Left lung (tissue), 10 donors: ENCODE results near the gene ABHD17B. TPM values are rescaled to one million over a fixed set of nuclear protein-coding genes. Genes with fewer than 3 reads are reported as not detected.
A peak's percentile ranks its signal among the peaks of the same experiment; 100 is the strongest.

Experiments used
- ATAC-seq: fragments of 200-7000 bp; cut with Tn5 transposase; one replicate; pipeline ENCODE4 v1.9.1; 2020; ENCODE audit warnings: moderate library complexity
- DNase-seq, 4 donors: peaks; one replicate each; pipeline ENCODE4 v3.0.0-alpha.2; 2013 to 2020
- H3K27ac ChIP-seq, 2 donors: fragments of 200-600 bp; sonication (generic) in 1 of 2; one replicate each; pipeline versions ENCODE4 v1.5.0 to v1.8.0; 2020 to 2021
- H3K27me3 ChIP-seq, 2 donors: fragments of 200-600 bp; sonication (generic) in 1 of 2; one replicate each; pipeline versions ENCODE4 v1.5.0 to v1.8.0; 2020 to 2021
- H3K36me3 ChIP-seq, 2 donors: fragments of 200-600 bp; sonication (generic) in 1 of 2; one replicate each; pipeline versions ENCODE4 v1.5.0 to v1.8.0; 2020 to 2021
- H3K4me1 ChIP-seq, 2 donors: fragments of 200-600 bp; one replicate each; pipeline ENCODE4 v1.8.0; 2021
- H3K4me3 ChIP-seq, 2 donors: fragments of 200-600 bp; sonication (generic) in 1 of 2; one replicate each; pipeline versions ENCODE4 v1.5.0 to v1.8.0; 2020 to 2021; ENCODE audit warnings: mild to moderate bottlenecking in 1 of 2
- H3K9me3 ChIP-seq, 2 donors: fragments of 200-600 bp; sonication (generic) in 1 of 2; one replicate each; pipeline versions ENCODE4 v1.5.0 to v1.8.0; 2020 to 2021
- CTCF ChIP-seq, 2 donors: fragments of 200-600 bp; sonication (generic) in 1 of 2; IDR thresholded peaks; one replicate each; pipeline versions ENCODE4 v1.5.0 to v1.8.0; 2021; ENCODE audit warnings: antibody characterized with exemption in 2 of 2
- intact Hi-C, 2 donors: fragments of 100-400 bp; cut with DNase I; formaldehyde crosslinking; loops; one replicate each; pipeline versions ENCODE4 v1.11.2 to v1.14.2; 2022
- polyA plus RNA-seq, 6 donors: library from polyadenylated mRNA; unstranded; fragments of 120-200 nt; gene quantifications; one replicate each; pipeline ENCODE4 v1.2.1, GENCODE V29; 2013; ENCODE audit not compliant: insufficient read length in 6 of 6
- total RNA-seq, 2 donors: library from RNA; stranded (reverse); fragmentation: NEBNext Ultra II Directional; extraction: Animal tissue kit (Norgen Biotek cat#: 25700); gene quantifications; one replicate each; pipeline ENCODE4 v1.2.1, GENCODE V29; 2021
- donor health status: DM: no; HTN: yes; CAD: no.
- donor health status: DM: no; HTN: no; CAD: no.

Gene ABHD17B
- total and polyA plus RNA-seq, 8 donors: 13.6 to 27.5 (median 25.8) TPM

- intact Hi-C loops: no loop called here
- no peak for ATAC-seq
- no peak for TF ChIP-seq CTCF (IDR thresholded peaks at IDR 0.05)
- DNase-seq: no peak
- Histone ChIP-seq H3K9me3 (peaks cover 8 to 32% of the 10 kb centered on the region in 2 donors), H3K36me3 (peaks cover 0 to 16% of the 10 kb centered on the region in 2 donors), H3K27me3 (no peaks in the 10 kb centered on the region), H3K4me1 (no peaks in the 10 kb centered on the region), H3K27ac (no peak overlapping the region), H3K4me3 (no peak overlapping the region)
These were observed 35.6 kb downstream of the ABHD17B start for GRCh38 chr9:71875345-71875744.

GRCh38 chr9:71863631-71864030 is 47.4 kb downstream of the ABHD17B start:
- ATAC-seq: peak; percentile 47
- H3K4me3 ChIP-seq: no peak overlapping the region
- H3K27ac ChIP-seq: no peak overlapping the region
- peaks cover 0 to 8% of the 10 kb centered on the region in 2 donors for H3K36me3 ChIP-seq
- H3K9me3 ChIP-seq: peaks cover 0 to 21% of the 10 kb centered on the region in 2 donors
- no peaks in the 10 kb centered on the region for H3K4me1 ChIP-seq
- no peak for DNase-seq
- no peak for TF ChIP-seq CTCF (IDR thresholded peaks at IDR 0.05)
- H3K27me3 ChIP-seq: no peaks in the 10 kb centered on the region
- intact Hi-C loops: no loop called here

GRCh38 chr9:71861618-71862017 is 49.4 kb downstream of the ABHD17B start:
- Histone ChIP-seq H3K4me3 (no peak overlapping the region), H3K4me1 (no peaks in the 10 kb centered on the region), H3K36me3 (peaks cover 0 to 8% of the 10 kb centered on the region in 2 donors), H3K27ac (no peak overlapping the region), H3K27me3 (no peaks in the 10 kb centered on the region), H3K9me3 (peaks cover 0 to 21% of the 10 kb centered on the region in 2 donors)
- TF ChIP-seq CTCF (IDR thresholded peaks at IDR 0.05): no peak
- DNase-seq: peak in 1 of 4 donors; percentile 31
- ATAC-seq: peak; percentile 74
- intact Hi-C loops: no loop called here

GRCh38 chr9:71859939-71860338 is 51.1 kb downstream of the ABHD17B start:
- intact Hi-C loops: loop anchor here in 1 of 2 donors (10.0 kb wide), 1 partner anchor 55 kb away; the partner anchor contains the start of genes ABHD17B and C9orf85
- no peak for TF ChIP-seq CTCF (IDR thresholded peaks at IDR 0.05)
- H3K27me3 ChIP-seq: no peaks in the 10 kb centered on the region
- ATAC-seq (no peak), DNase-seq (no peak)
- H3K9me3 ChIP-seq: peaks cover 0 to 21% of the 10 kb centered on the region in 2 donors
- no peaks in the 10 kb centered on the region for H3K4me1 ChIP-seq
- no peaks in the 10 kb centered on the region for H3K36me3 ChIP-seq
- H3K27ac ChIP-seq: no peak overlapping the region
- no peak overlapping the region for H3K4me3 ChIP-seq

- Histone ChIP-seq H3K9me3 (peaks cover 0 to 21% of the 10 kb centered on the region in 2 donors), H3K36me3 (no peaks in the 10 kb centered on the region), H3K27me3 (no peaks in the 10 kb centered on the region), H3K4me1 (no peaks in the 10 kb centered on the region), H3K4me3 (no peak overlapping the region), H3K27ac (no peak overlapping the region)
- DNase-seq: no peak
- intact Hi-C loops: loop anchor here in 1 of 2 donors (10.0 kb wide), 1 partner anchor 56 kb away; the partner anchor contains the start of genes ABHD17B and C9orf85
- no peak for ATAC-seq
- no peak for TF ChIP-seq CTCF (IDR thresholded peaks at IDR 0.05)
These were observed 52.2 kb downstream of the ABHD17B start for GRCh38 chr9:71858812-71859211.
